HG03378 (cell line): Measurements from ENCODE around the gene VASN.

Experiments
- ATAC-seq: cut with Tn5 transposase; IDR thresholded peaks from one replicate; pipeline ENCODE4 v1.9.1; 2021; ENCODE audit warnings: mild to moderate bottlenecking, moderate library complexity; ENCODE audit not compliant: unreplicated experiment

Gene VASN

GRCh38 chr16:4370570-4371356, 885 bp upstream of the VASN start:
- no peak for ATAC-seq

GRCh38 chr16:4372001-4372577, 441 bp downstream of the VASN start:
- no peak for ATAC-seq

GRCh38 chr16:4372578-4373355, 1.1 kb downstream of the VASN start:
- no peak for ATAC-seq

DNA sequence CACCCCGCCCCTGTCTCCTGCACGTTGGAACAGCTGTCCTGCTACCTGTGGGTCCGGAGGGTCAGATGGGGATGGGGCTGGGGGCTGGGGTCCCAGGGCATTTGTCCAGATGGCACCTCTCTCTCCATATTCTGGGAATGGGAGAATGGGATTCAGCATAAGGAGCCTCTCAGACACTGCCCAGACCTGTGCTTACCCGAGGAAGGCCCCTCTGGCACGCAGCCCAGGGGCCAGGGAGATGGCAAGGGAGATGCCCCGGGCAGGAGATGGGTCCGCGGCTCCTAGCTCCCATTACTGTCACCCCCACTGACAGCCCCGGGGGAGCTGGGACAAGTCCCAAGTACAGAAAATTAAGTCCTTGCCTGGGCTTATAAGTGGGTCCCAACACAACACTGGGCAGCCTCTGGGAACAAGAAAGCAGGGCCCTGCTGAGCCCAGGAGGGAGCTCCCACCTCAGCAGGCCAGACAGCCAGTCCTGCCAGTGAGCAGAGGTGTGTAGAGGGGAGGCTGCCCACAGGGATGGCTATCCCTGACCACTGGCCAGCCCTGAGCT, 1.8 kb downstream of the VASN start:
- ATAC-seq: no peak

- no peak for ATAC-seq
These were observed 2.5 kb downstream of the VASN start for GRCh38 chr16:4373909-4374742.

- no peak for ATAC-seq
These were observed 4.1 kb downstream of the VASN start for GRCh38 chr16:4375717-4376116.

GRCh38 chr16:4376126-4376892, 4.7 kb downstream of the VASN start:
- ATAC-seq: no peak

DNA sequence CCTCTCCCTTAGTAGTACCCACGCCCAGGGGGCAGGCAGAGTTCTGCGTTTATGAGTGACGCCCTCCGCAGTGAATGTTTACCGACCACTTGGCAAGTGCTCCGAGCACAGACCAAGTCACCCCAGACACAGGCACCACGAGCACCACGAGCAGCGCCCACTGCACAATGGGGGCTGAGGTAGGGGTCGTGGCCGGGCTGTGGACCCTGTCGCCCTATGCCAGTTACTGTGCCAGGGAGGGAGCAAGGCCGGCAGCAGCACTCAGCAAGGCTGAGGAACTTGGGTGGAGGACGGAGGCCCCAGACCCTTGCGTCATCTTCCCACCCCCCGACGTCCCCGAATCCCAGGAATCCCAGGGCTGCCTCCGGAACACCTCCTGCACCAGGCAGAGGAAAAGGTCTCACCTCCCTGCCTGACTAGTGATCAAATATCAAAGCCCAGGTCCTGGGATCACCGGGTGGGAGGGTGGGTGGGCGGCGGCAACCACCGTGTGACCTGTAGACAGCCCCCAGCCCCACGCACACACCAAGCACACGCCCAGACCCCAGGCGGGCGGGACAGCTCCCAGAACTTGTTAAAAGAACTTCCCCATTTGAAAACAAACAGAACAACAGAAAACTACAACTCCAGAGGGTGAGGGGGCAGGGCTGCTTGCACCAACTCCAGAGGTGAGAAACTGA, 5.4 kb downstream of the VASN start:
- no peak for ATAC-seq

DNA sequence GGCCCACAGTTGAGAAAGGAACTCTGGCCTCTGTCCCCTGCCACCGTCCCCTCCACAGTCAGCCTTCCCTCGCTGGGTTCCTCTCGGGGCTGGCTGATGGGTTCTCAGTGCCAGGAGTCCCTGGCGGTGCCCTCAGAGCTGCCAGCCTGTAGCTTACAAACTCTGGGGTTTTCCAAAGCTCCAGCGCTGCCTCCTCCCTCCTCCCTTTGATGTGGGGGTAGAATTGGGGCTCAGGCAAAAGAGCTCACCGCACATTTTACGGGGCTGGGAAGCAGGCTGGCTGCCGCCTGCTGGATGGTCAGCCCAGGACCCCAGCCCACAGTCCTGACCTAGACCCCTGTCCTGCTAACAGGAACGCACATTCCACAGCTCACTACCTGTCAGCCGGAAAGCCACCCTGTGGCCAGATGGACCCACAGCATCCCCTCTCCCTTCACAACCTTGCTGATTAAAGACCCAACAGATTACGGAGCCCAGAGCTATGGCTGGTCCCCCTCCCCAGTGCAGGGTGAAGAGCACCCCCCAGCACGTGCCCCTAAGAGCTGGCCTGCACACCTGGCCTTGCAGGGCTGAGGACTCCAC, 6.0 kb downstream of the VASN start:
- ATAC-seq: no peak

DNA sequence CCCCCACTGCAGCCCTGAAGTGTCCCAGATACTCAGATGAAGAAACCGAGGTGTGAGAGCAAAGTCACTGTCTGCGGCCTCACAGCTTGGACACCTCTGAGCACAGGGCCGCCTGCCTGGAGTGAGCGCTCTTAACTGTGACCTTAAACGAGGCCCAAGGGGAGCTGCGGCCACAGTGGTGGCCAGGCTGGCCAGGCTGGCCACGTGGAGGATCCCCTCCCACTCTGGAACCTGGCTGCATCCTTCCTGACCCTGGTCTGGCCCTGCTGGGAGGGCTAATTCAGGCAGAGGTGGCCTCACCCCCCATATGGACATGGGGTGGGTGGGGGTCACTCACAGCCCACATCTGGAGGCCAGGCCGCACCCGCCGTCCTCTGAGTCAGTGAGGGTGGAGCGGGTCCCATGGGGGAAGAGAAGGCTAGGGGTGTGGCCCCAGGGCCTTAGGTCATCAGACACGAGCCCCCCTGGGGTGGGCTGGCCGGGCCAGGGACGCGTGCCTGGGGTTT, 6.6 kb downstream of the VASN start:
- no peak for ATAC-seq

GRCh38 chr16:4378999-4379690, 7.5 kb downstream of the VASN start:
- ATAC-seq: no peak

DNA sequence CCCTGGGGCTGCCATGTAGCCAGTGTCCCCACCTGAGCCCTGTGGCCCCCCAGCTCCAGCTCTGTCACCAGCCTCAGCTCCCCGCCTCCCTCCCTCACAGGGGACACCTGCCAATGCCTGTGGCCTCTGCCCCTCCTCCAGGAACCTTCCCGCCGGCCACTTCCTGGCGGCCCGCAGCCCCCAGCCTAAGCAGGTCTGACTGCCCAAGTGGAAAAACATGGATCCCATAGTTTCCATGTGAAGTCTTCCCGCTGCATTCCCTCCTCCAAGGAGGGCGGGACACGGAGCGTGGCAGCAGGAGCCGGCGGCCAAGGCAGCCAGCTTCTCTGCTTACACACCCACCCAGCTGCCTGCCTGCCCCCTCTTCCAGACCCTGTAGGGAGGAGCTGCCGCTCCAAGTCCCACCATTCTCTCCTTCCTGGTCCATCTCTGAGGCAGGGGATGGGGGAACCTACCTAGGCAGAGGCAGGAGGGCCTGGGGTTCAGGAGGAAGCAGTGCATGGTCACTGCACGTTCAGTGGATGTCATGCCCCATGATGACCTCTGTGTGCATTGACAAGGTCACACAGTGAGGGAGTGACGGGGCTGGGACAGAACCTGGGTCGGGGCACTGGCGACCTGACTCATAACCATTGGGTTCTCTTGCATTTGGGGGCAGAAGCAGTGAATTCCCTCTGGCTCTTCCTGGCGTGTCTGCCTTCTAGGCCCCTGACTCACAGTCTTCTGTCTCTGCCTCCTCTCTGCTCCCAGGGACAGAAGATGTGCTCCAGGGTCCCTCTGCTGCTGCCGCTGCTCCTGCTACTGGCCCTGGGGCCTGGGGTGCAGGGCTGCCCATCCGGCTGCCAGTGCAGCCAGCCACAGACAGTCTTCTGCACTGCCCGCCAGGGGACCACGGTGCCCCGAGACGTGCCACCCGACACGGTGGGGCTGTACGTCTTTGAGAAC, 8.7 kb downstream of the VASN start:
- no peak for ATAC-seq

DNA sequence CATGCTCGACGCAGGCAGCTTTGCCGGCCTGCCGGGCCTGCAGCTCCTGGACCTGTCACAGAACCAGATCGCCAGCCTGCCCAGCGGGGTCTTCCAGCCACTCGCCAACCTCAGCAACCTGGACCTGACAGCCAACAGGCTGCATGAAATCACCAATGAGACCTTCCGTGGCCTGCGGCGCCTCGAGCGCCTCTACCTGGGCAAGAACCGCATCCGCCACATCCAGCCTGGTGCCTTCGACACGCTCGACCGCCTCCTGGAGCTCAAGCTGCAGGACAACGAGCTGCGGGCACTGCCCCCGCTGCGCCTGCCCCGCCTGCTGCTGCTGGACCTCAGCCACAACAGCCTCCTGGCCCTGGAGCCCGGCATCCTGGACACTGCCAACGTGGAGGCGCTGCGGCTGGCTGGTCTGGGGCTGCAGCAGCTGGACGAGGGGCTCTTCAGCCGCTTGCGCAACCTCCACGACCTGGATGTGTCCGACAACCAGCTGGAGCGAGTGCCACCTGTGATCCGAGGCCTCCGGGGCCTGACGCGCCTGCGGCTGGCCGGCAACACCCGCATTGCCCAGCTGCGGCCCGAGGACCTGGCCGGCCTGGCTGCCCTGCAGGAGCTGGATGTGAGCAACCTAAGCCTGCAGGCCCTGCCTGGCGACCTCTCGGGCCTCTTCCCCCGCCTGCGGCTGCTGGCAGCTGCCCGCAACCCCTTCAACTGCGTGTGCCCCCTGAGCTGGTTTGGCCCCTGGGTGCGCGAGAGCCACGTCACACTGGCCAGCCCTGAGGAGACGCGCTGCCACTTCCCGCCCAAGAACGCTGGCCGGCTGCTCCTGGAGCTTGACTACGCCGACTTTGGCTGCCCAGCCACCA, 9.7 kb downstream of the VASN start:
- no peak for ATAC-seq

- no peak for ATAC-seq
These were observed 10.5 kb downstream of the VASN start for GRCh38 chr16:4381935-4382794.

- no peak for ATAC-seq
These were observed 11.2 kb downstream of the VASN start for GRCh38 chr16:4382795-4383357.
